Measurements from ENCODE around the gene LTBP1.

DNA sequence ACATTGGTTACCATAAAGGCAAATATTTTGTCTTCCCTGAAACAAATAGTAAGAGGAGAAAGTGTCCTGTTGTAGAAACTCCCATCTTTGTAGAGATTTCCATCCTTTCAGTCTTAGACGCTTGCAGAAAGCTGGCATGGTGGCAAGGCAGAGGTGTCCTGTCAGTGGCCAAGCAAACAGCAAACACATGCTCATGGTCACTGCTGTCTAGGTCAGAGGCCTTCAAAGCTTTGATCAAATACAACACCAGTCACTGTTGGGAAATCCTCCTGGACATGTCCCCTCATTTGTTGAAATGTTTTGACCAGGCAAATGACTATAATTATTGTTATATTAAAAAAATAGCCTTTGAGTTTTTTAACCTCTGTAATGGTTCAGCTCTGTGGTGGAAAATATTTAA lies 55.1 kb downstream of the LTBP1 start:
- TF ChIP-seq, protein P1, sequence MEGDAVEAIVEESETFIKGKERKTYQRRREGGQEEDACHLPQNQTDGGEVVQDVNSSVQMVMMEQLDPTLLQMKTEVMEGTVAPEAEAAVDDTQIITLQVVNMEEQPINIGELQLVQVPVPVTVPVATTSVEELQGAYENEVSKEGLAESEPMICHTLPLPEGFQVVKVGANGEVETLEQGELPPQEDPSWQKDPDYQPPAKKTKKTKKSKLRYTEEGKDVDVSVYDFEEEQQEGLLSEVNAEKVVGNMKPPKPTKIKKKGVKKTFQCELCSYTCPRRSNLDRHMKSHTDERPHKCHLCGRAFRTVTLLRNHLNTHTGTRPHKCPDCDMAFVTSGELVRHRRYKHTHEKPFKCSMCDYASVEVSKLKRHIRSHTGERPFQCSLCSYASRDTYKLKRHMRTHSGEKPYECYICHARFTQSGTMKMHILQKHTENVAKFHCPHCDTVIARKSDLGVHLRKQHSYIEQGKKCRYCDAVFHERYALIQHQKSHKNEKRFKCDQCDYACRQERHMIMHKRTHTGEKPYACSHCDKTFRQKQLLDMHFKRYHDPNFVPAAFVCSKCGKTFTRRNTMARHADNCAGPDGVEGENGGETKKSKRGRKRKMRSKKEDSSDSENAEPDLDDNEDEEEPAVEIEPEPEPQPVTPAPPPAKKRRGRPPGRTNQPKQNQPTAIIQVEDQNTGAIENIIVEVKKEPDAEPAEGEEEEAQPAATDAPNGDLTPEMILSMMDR (CRISPR knock-in tag; IDR thresholded peaks at IDR 0.05): no peak
- TF ChIP-seq ESRRA (CRISPR knock-in tag; IDR thresholded peaks at IDR 0.05; ENCODE audit: low read depth) (no peak), E2F1 (CRISPR knock-in tag; IDR thresholded peaks at IDR 0.05) (no peak), POLR2A (IDR thresholded peaks at IDR 0.05; ENCODE audit: insufficient read depth in 1 of 2, low read depth in 2 of 2, low read length in 2 of 2) (no peak), ADNP (CRISPR knock-in tag; IDR thresholded peaks at IDR 0.05) (no peak), PHB2 (IDR thresholded peaks at IDR 0.05; ENCODE audit: partially characterized antibody) (no peak)

Measured in HepG2 (cell line).